NCI-H748 (cell line): Measurements from ENCODE around the gene PCBP1.
"Not testable (repeated sequence)": the region's sequence is repeated elsewhere in the genome, so short reads cannot be mapped to it uniquely, and the experiment has no call there.

Experiments used
- DNase-seq: peaks from one replicate; lab custom pipeline; 2025; ENCODE audit not compliant: unreplicated experiment; lab: John Stamatoyannopoulos, UW

Gene PCBP1

DNA sequence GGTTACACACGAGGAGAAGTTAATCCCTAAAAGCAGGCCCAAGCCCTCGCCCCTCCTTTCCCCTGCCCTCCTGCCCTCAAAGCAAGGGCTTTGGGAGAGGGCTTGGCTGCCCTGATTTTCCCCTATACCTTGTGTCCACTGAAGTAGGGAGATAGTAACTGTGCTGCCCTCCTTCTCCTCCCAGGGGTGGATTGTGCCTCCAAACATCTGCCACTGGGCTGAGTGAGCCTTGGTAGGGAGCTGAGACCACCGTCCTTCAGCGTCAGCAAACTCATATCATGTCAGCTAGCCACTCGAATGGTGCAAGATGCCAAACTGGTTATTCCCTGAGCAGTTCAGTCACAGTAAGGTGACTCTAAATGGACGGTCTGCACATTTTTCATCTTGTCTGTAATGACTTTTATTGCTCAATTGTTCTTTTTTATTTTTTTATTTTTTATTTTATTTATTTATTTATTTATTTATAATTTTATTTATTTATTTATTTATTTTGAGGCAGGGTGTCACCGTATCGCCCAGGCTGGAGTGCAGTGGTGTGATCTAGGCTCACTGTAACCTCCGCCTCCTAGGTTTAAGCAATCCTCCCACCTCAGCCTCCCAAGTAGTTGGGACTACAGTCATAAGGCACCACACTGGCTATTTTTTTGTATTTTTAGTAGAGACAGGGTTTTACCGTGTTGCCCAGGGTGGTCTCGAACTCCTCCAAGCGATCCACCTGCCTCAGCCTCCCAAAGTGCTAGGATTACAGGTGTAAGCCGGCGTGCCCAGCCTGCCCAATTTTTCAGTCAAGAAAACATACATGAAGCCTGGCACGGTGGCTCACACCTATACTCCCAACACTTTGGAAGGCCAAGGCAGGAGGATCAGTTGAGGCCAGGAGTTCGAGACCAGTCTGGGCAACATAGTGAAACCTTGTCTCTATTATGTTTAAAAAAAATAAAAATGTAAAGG is 8.7 kb downstream of the PCBP1 start:
- DNase-seq, result no peak

- no peak for DNase-seq
Measured at GRCh38 chr2:70098032-70098431, 10.8 kb downstream of the PCBP1 start.

GRCh38 chr2:70099270-70099669 is 12.0 kb downstream of the PCBP1 start:
- DNase-seq, result no peak

- no peak for DNase-seq
Measured at GRCh38 chr2:70101174-70101573, 13.9 kb downstream of the PCBP1 start.

DNA sequence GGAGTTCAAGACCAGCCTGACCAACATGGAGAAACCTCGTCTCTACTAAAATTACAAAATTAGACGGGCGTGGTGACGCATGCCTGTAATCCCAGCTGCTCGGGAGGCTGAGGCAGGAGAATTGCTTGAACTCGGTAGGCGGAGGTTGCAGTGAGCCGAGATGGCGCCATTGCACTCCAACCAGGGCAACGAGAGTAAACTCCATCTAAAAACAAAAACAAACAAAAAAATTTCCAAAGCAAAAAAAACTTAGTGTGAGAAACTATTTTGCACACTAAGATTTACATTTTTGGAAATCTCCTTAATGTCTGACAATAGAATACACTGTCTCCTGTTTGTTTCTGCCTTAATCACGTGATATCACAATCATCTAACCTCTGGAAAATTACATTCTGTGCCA is 14.4 kb downstream of the PCBP1 start:
- DNase-seq, result not testable (repeated sequence)

DNA sequence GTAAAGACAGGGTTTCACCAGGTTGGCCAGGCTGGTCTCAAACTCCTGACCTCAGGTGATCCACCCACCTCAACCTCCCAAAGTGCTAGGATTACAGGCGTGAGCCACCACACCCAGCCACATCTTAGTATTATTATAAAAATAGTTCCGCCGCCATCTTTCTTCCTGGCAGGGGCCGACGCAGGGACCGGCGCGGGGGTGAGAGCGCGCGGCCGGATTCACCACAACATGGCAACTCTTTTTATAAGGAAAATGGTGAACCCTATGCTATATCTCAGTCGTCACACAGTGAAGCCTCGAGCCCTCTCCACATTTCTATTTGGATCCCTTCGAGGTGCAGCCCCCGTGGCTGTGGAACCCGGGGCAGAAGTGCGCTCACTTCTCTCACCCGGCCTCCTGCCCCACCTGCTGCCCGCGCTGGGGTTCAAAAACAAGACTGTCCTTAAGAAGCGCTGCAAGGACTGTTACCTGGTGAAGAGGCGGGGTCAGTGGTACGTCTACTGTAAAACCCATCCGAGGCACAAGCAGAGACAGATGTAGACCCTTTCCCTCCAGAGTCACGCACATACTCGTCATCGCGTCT is 15.1 kb downstream of the PCBP1 start:
- DNase-seq, result not testable (repeated sequence)

GRCh38 chr2:70103531-70104061 is 16.3 kb downstream of the PCBP1 start:
- no peak for DNase-seq

DNA sequence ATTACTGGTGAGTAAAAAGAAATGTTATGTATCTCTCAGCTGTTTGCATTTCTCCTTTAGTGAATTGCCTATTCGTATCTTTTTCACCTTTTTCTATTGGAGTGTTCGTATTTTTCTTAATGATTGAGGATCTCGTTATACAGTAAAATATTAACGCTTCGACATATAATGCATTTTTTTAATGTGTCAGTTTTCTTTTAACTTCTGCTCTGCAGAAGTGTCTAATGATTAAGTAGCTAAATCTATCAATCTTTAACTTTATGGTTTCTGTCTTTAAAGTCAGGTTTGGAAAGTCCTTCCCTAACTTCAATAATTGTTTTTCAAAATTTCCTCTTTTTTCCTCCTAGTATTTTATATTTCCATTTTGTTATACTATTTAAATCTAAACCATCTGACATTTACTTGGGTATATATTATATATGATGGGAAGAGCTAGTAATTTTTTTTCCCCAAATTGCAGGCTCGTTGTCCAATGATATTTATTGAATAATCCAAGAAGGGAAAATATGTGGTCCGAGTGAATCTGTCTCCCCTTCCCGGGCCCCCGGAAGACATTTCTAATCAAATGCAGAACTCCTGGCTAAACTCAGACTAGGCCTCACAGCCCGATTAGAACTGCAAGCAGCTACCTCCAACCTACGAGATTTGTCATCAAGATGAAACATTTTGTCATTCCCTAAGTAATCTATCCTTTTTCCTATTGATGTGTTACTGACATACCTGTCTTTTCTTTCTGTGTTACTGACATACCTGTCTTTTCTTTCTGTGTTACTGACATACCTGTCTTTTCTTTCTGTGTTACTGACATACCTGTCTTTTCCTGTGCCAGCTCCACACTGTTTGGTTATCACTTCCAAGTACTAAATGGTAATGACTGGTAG is 17.2 kb downstream of the PCBP1 start:
- DNase-seq, result no peak

DNA sequence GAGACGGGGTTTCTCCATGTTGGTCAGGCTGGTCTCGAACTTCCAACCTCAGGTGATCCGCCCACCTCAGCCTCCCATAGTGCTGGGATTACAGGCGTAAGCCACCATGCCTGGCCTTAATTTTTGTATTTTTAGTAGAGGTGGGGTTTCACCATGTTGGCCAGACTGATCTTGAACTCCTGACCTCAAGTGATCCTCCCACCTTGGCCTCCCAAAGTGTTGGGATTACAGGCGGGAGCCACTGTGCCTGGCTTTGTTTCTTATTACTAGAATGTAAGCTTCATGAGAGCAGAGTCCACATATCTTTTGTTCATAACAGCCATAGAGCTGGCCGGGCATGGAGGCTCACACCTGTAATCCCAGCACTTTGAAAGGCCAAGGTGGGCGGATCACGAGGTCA is 18.9 kb downstream of the PCBP1 start:
- DNase-seq, result not testable (repeated sequence)

GRCh38 chr2:70110397-70110796 is 23.1 kb downstream of the PCBP1 start:
- not testable (repeated sequence) for DNase-seq

- DNase-seq, result peak; percentile 17
Measured at GRCh38 chr2:70111752-70112591, 24.7 kb downstream of the PCBP1 start.

DNA sequence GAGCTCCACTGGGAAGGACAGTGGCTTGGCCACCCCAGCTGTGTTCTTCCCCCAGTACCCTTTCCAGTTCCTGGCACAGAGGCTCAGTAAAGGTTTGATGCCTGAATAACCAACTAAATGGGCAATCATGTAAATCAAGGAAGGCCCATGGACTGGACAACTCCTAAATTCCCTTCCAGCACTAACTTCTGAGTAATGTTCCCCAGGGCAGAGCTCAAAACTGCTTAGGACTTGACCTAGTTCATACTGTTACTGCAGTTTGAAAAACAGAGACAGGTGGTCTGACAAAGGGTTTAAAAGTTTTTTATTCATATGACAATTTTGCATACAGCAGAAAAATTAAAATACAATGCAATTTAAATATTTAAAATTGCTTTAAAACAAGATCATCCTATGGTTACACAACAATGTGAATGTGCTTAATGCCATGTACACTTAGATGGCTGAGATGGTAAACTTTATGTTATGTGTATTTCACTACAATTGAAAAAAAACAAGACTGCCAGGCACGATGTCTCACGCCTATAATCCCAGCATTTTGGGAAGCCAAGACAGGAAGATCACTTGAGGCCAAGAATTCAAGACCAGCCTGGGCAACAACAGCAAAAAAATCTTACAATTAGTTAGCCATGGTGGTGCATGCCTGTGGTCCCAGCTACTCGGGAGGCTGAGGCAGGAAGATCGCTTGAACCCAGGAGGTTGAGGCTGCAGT is 26.2 kb downstream of the PCBP1 start:
- no peak for DNase-seq

- DNase-seq, result no peak
Measured at GRCh38 chr2:70115646-70116442, 28.6 kb downstream of the PCBP1 start.

GRCh38 chr2:70116936-70117552 is 29.8 kb downstream of the PCBP1 start:
- DNase-seq, result no peak

- DNase-seq, result peak; percentile 52
Measured at GRCh38 chr2:70118798-70119454, 31.6 kb downstream of the PCBP1 start.

GRCh38 chr2:70121627-70122372 is 34.5 kb downstream of the PCBP1 start:
- DNase-seq, result no peak

DNA sequence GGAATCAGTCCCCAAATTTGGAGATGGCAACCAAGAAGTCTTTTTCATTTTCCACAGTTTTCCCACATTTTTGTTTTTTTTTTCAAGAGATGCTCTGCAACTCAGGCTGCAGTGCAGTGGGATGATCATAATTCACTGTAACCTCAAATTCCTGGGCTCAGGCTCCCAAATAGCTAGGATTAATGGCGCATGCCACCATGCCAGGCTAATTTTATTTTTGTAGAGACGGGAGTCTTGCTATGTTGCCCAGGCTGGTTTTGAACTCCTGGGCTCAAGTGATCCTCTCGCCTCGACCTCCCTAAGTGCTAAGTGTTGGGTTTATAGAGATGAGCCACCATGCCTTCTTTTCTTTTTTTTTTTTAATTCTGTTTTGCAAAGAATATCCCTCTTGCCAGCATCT is 35.2 kb downstream of the PCBP1 start:
- no peak for DNase-seq
